Measurements from ENCODE around the gene SLC25A25.
"Not testable (repeated sequence)": the region's sequence is repeated elsewhere in the genome, so short reads cannot be mapped to it uniquely, and the experiment has no call there.

Gene SLC25A25

GRCh38 chr9:128109050-128109709 is 41.1 kb downstream of the SLC25A25 start:
- peaks cover 19% of the 10 kb centered on the region for H3K4me1 Mint-ChIP-seq (ENCODE audit: low read depth)
- intact Hi-C loops (cut with micrococcal nuclease): no loop called here
- H3K36me3 Mint-ChIP-seq (ENCODE audit: low read depth): peaks cover 89% of the 10 kb centered on the region
- H3K27me3 Mint-ChIP-seq: no peaks in the 10 kb centered on the region
- no peak overlapping the region for H3K27ac Mint-ChIP-seq
- no peak overlapping the region for H3K4me3 Mint-ChIP-seq
- no peaks in the 10 kb centered on the region for H3K9me3 Mint-ChIP-seq

GRCh38 chr9:128111726-128112125 is 43.7 kb downstream of the SLC25A25 start:
- intact Hi-C loops (cut with micrococcal nuclease); H3K27ac Mint-ChIP-seq; H3K9me3 Mint-ChIP-seq; H3K4me3 Mint-ChIP-seq; H3K27me3 Mint-ChIP-seq: not testable (repeated sequence)
- H3K36me3 Mint-ChIP-seq (ENCODE audit: low read depth): peaks cover 77% of the 10 kb centered on the region
- H3K4me1 Mint-ChIP-seq (ENCODE audit: low read depth): peaks cover 36% of the 10 kb centered on the region

DNA sequence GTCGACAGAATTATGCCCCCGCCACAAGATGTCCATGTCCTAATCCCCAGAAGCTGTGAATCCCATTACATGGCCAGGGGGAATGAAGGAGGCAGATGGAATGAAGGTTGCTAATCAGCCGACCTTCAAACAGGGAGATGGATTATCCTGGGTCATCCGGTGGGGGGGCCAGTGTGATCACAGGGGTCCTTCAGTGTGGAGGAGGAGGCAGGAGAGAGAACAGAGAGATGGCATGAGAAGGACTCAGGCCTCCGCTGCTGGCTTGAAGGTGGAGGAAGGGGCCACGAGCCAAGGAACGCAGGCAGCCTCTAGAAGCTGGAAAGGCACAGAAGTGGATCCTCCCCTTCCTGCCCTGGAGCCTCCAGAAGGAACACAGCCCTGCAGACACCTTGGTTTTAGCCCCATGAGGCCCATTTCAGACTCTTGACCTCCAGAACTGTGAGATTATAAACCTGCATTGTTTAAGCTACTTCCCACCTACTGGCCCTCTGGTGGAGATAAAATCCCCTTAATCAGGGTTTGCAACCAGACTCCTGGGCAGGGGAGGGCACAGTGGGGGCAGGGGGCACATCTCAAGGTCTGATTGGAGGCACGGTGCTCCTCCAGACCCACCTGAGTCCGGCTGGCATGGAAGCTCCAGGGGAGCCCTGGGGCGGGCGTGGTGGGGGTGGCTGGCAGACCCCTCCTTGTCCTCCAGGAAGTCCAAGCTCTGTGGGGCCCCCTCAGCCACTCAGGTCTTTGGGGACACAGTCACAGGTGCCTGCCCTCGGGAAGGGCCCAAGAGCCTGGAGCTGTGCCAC is 45.7 kb downstream of the SLC25A25 start:
- Mint-ChIP-seq H3K36me3 (ENCODE audit: low read depth) (peaks cover 57% of the 10 kb centered on the region), H3K4me1 (ENCODE audit: low read depth) (peaks cover 45% of the 10 kb centered on the region), H3K27me3 (peaks cover 6% of the 10 kb centered on the region), H3K27ac (no peak overlapping the region), H3K4me3 (no peak overlapping the region), H3K9me3 (no peaks in the 10 kb centered on the region)
- intact Hi-C loops (cut with micrococcal nuclease): no loop called here

- H3K4me1 Mint-ChIP-seq (ENCODE audit: low read depth): peaks cover 43% of the 10 kb centered on the region
- H3K27ac Mint-ChIP-seq: peak overlapping the region; percentile 30
- intact Hi-C loops (cut with micrococcal nuclease): no loop called here
- peaks cover 6% of the 10 kb centered on the region for H3K27me3 Mint-ChIP-seq
- H3K36me3 Mint-ChIP-seq (ENCODE audit: low read depth): peaks cover 48% of the 10 kb centered on the region
- no peak overlapping the region for H3K4me3 Mint-ChIP-seq
- H3K9me3 Mint-ChIP-seq: no peaks in the 10 kb centered on the region
These were observed 46.5 kb downstream of the SLC25A25 start for GRCh38 chr9:128114326-128115186.

DNA sequence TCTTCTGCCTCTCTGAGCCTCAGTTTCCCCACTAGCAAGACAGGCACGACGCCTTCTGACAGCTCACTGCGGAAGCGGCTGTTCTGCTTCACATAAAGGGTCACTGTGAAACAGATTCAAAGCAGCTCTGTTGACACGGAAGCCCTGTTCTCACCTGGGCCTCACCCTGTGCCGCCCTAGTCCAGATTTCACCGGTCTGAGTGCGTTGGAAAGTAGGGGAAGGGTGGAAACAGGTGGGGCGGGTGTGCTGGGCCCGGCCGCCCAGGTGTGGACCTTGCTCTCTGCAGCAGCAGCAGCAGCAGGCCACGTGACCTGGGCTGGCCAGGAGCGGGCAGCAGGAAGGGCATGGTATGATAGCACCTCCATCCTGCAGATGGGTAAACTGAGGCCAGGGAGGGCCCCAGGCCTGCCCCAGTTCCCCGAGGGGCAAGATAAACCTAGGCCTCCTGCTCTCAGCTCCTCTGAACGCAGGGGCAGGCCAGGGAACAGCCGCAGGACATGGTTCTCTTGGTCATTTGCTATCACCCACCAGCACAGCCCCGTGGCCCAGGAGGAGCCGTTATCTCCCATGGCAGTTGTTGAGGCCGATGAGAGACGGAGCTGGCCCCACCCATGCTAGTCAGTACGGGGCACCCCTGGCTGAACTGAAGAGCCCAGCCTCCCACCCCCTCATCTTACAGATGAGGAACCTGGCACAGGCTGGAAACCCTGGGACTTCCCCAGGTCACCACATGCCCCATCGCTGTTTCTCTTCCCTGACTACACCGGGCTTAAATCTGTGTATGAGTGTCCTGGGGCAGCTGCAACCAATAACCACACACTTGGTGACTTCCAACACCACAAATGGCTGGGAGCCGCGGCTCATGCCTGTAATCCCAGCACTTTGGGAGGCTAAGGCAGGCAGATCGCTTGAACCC is 47.4 kb downstream of the SLC25A25 start:
- H3K27ac Mint-ChIP-seq: peak overlapping the region; percentile 74
- intact Hi-C loops (cut with micrococcal nuclease): loop anchor here (2.0 kb wide), 1 partner anchor 173 kb away; no protein-coding TSS in a partner anchor
- peaks cover 49% of the 10 kb centered on the region for H3K36me3 Mint-ChIP-seq (ENCODE audit: low read depth)
- no peaks in the 10 kb centered on the region for H3K9me3 Mint-ChIP-seq
- peaks cover 40% of the 10 kb centered on the region for H3K4me1 Mint-ChIP-seq (ENCODE audit: low read depth)
- H3K4me3 Mint-ChIP-seq: no peak overlapping the region
- peaks cover 6% of the 10 kb centered on the region for H3K27me3 Mint-ChIP-seq

GRCh38 chr9:128116104-128117083 is 48.4 kb downstream of the SLC25A25 start:
- Mint-ChIP-seq H3K9me3 (no peaks in the 10 kb centered on the region), H3K27me3 (peaks cover 6% of the 10 kb centered on the region), H3K36me3 (ENCODE audit: low read depth) (peaks cover 52% of the 10 kb centered on the region), H3K27ac (peak overlapping the region; percentile 74), H3K4me1 (ENCODE audit: low read depth) (peaks cover 40% of the 10 kb centered on the region), H3K4me3 (no peak overlapping the region)
- intact Hi-C loops (cut with micrococcal nuclease): loop anchor here (2.0 kb wide), 1 partner anchor 174 kb away; no protein-coding TSS in a partner anchor

GRCh38 chr9:128117613-128118471 is 49.8 kb downstream of the SLC25A25 start:
- intact Hi-C loops (cut with micrococcal nuclease): loop anchor here (2.0 kb wide), 1 partner anchor 175 kb away; no protein-coding TSS in a partner anchor
- peaks cover 40% of the 10 kb centered on the region for H3K4me1 Mint-ChIP-seq (ENCODE audit: low read depth)
- H3K36me3 Mint-ChIP-seq (ENCODE audit: low read depth): peaks cover 56% of the 10 kb centered on the region
- peaks cover 6% of the 10 kb centered on the region for H3K27me3 Mint-ChIP-seq
- no peaks in the 10 kb centered on the region for H3K9me3 Mint-ChIP-seq
- H3K4me3 Mint-ChIP-seq: no peak overlapping the region
- peak overlapping the region; percentile 27 for H3K27ac Mint-ChIP-seq

GRCh38 chr9:128118472-128118857 is 50.4 kb downstream of the SLC25A25 start:
- peaks cover 40% of the 10 kb centered on the region for H3K4me1 Mint-ChIP-seq (ENCODE audit: low read depth)
- intact Hi-C loops (cut with micrococcal nuclease): no loop called here
- H3K27ac Mint-ChIP-seq: peak overlapping the region; percentile 27
- peaks cover 6% of the 10 kb centered on the region for H3K27me3 Mint-ChIP-seq
- peaks cover 56% of the 10 kb centered on the region for H3K36me3 Mint-ChIP-seq (ENCODE audit: low read depth)
- H3K9me3 Mint-ChIP-seq: no peaks in the 10 kb centered on the region
- H3K4me3 Mint-ChIP-seq: no peak overlapping the region

DNA sequence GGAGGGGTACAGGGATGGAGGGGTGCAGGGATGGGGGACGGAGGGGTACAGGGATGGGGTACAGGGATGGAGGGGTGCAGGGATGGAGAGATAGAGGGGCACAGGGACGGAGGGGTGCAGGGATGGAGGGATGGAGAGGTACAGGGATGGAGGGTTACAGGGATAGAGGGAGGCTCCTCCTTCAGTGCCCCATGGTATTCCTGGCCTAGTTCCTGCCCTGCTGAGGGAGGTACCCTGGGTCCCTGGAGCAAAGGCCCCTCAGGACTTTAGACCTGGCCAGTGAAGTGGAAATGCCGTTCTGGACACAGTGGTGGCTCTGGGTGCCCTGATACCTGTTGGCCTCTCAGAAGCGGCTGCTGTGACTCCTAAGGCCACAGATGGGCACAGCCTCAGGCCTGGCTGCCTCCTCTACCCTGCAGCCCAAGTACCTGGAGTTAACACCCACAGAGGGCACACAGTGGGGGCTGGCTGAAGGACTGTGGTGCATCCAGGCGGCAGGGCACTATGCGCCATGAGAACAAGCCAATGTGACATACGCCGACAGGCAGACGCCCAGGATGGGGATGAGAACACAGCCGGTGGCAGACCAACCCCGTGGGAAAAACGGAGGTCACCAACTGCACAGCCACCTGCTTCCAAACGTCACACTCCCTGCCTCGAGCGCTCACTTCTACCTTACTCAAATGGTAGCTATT is 51.1 kb downstream of the SLC25A25 start:
- Mint-ChIP-seq H3K27ac (no peak overlapping the region), H3K27me3 (peaks cover 6% of the 10 kb centered on the region), H3K36me3 (ENCODE audit: low read depth) (peaks cover 56% of the 10 kb centered on the region), H3K4me1 (ENCODE audit: low read depth) (peaks cover 38% of the 10 kb centered on the region), H3K4me3 (no peak overlapping the region), H3K9me3 (no peaks in the 10 kb centered on the region)
- intact Hi-C loops (cut with micrococcal nuclease): no loop called here

DNA sequence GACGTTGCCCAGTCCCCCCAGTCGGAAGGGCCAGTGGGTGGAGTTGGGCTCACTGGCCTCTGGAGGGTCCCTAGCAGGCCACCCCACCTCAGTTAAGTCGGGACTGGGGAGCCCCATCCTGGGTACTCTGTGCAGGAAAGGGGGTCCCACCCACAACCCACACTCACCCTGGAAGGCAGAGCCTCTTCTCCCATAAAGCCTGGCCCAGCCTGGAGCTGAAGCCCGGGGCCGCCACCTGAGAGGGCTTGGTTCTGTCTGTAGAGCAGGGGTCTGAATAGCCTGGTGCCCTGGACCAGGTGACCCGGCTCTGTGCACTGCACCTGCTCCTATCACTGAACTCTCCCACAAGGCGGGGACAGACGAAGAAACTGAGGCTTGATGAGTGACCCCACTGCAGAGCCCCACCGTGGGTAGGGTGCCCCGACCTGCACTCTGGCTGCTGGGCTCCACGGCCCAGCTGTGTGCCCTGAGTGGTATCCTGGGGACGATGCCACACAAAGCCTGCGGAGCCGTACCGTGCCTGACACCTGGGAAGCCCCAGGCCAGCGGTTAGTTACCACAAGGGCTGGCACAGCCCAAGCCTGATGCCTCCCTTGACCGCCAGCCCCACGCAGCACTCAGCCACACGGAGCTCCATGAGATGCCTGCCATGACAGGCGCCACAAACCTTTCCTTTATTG is 52.2 kb downstream of the SLC25A25 start:
- Mint-ChIP-seq H3K27me3 (peaks cover 6% of the 10 kb centered on the region), H3K36me3 (ENCODE audit: low read depth) (peaks cover 56% of the 10 kb centered on the region), H3K9me3 (no peaks in the 10 kb centered on the region), H3K4me1 (ENCODE audit: low read depth) (peaks cover 34% of the 10 kb centered on the region), H3K4me3 (no peak overlapping the region), H3K27ac (no peak overlapping the region)
- intact Hi-C loops (cut with micrococcal nuclease): no loop called here
